ENCODE measurements around the gene CMSS1.

CMSS1 gene

DNA sequence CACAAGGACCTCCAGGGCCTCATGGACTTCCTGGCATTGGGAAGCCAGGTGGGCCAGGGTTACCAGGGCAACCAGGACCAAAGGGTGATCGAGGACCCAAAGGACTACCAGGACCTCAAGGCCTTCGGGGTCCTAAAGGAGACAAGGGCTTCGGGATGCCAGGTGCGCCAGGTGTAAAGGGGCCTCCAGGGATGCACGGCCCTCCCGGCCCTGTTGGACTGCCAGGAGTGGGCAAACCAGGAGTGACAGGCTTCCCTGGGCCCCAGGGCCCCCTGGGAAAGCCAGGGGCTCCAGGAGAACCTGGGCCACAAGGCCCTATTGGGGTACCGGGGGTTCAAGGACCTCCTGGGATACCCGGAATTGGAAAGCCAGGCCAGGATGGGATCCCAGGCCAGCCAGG lies 23.2 kb upstream of the CMSS1 start:
- H4K20me1 ChIP-seq (ENCODE audit: insufficient read depth, low read length) = no peaks in the 10 kb centered on the region
- no peak overlapping the region for H3K27ac ChIP-seq (ENCODE audit: low read length)
- H3K4me3 ChIP-seq (ENCODE audit: low read length) = no peak overlapping the region
- H3K9me3 ChIP-seq (replicated peaks; ENCODE audit: insufficient read depth, low read length) = no peaks in the 10 kb centered on the region
- H3K4me2 ChIP-seq (ENCODE audit: low read depth, low read length) = no peak overlapping the region
- no peaks in the 10 kb centered on the region for H3K4me1 ChIP-seq (ENCODE audit: low read length)
- no peaks in the 10 kb centered on the region for H3K9me2 ChIP-seq (replicated peaks; ENCODE audit: insufficient read depth, low read length)
- no peaks in the 10 kb centered on the region for H3F3A ChIP-seq (ENCODE audit: insufficient read depth, low read length)
- H2AFZ ChIP-seq (ENCODE audit: low read length) = no peak overlapping the region
- no peak for DNase-seq
- H3K36me3 ChIP-seq (replicated peaks; ENCODE audit: insufficient read depth, low read length) = no peaks in the 10 kb centered on the region
- no peaks in the 10 kb centered on the region for H3K27me3 ChIP-seq (replicated peaks; ENCODE audit: insufficient read depth, low read length)
- TF ChIP-seq EZH2 (optimal IDR thresholded peaks at IDR 0.05; ENCODE audit: low read depth, low read length) (no peak), EZH2phosphoT487 (IDR thresholded peaks at IDR 0.05; ENCODE audit: low read length) (no peak)
- TF ChIP-seq, protein P1, sequence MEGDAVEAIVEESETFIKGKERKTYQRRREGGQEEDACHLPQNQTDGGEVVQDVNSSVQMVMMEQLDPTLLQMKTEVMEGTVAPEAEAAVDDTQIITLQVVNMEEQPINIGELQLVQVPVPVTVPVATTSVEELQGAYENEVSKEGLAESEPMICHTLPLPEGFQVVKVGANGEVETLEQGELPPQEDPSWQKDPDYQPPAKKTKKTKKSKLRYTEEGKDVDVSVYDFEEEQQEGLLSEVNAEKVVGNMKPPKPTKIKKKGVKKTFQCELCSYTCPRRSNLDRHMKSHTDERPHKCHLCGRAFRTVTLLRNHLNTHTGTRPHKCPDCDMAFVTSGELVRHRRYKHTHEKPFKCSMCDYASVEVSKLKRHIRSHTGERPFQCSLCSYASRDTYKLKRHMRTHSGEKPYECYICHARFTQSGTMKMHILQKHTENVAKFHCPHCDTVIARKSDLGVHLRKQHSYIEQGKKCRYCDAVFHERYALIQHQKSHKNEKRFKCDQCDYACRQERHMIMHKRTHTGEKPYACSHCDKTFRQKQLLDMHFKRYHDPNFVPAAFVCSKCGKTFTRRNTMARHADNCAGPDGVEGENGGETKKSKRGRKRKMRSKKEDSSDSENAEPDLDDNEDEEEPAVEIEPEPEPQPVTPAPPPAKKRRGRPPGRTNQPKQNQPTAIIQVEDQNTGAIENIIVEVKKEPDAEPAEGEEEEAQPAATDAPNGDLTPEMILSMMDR (IDR thresholded peaks at IDR 0.05; ENCODE audit: low read length) = no peak
- no peak overlapping the region for H3K9ac ChIP-seq (ENCODE audit: low read length)
- no peaks in the 10 kb centered on the region for H3K79me2 ChIP-seq (ENCODE audit: low read length)

DNA sequence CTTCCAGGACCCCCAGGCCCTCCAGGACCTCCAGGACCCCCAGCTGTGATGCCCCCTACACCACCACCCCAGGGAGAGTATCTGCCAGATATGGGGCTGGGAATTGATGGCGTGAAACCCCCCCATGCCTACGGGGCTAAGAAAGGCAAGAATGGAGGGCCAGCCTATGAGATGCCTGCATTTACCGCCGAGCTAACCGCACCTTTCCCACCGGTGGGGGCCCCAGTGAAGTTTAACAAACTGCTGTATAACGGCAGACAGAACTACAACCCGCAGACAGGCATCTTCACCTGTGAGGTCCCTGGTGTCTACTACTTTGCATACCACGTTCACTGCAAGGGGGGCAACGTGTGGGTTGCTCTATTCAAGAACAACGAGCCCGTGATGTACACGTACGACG lies 22.1 kb upstream of the CMSS1 start:
- no peak overlapping the region for H3K4me2 ChIP-seq (ENCODE audit: low read depth, low read length)
- H3K4me1 ChIP-seq (ENCODE audit: low read length) = no peaks in the 10 kb centered on the region
- H3K27me3 ChIP-seq (replicated peaks; ENCODE audit: insufficient read depth, low read length) = no peaks in the 10 kb centered on the region
- no peaks in the 10 kb centered on the region for H4K20me1 ChIP-seq (ENCODE audit: insufficient read depth, low read length)
- no peak overlapping the region for H3K9ac ChIP-seq (ENCODE audit: low read length)
- no peak for DNase-seq
- no peaks in the 10 kb centered on the region for H3F3A ChIP-seq (ENCODE audit: insufficient read depth, low read length)
- H3K36me3 ChIP-seq (replicated peaks; ENCODE audit: insufficient read depth, low read length) = no peaks in the 10 kb centered on the region
- no peak overlapping the region for H3K27ac ChIP-seq (ENCODE audit: low read length)
- H3K9me3 ChIP-seq (replicated peaks; ENCODE audit: insufficient read depth, low read length) = no peaks in the 10 kb centered on the region
- H3K9me2 ChIP-seq (replicated peaks; ENCODE audit: insufficient read depth, low read length) = no peaks in the 10 kb centered on the region
- no peak overlapping the region for H3K4me3 ChIP-seq (ENCODE audit: low read length)
- no peak overlapping the region for H2AFZ ChIP-seq (ENCODE audit: low read length)
- TF ChIP-seq, protein P1 (IDR thresholded peaks at IDR 0.05; ENCODE audit: low read length) = no peak
- TF ChIP-seq EZH2phosphoT487 (IDR thresholded peaks at IDR 0.05; ENCODE audit: low read length) (no peak), EZH2 (optimal IDR thresholded peaks at IDR 0.05; ENCODE audit: low read depth, low read length) (no peak)
- H3K79me2 ChIP-seq (ENCODE audit: low read length) = no peaks in the 10 kb centered on the region

DNA sequence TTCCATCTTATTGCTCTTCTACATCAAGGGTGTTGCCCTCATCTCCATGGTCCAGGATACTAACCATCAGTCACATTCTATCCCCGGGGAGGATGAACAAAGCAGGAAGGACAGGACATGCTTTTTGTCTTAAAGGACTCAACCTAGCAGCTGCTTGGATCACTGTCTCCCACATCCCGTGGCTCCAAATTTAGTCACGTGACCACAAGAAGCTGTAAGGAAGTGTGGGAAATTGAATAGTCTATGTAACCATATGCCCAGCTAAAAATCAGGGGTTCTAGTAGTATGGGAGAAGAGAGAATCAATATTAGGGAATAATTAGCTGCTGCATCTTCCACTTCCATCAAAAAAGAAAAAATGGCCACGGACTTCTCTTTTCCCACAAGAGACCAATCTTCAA lies 18.2 kb upstream of the CMSS1 start:
- Histone ChIP-seq H3K9ac (ENCODE audit: low read length) (no peak overlapping the region), H3K9me2 (replicated peaks; ENCODE audit: insufficient read depth, low read length) (no peaks in the 10 kb centered on the region), H2AFZ (ENCODE audit: low read length) (no peak overlapping the region), H3K79me2 (ENCODE audit: low read length) (no peaks in the 10 kb centered on the region), H3K36me3 (replicated peaks; ENCODE audit: insufficient read depth, low read length) (no peaks in the 10 kb centered on the region), H3K4me2 (ENCODE audit: low read depth, low read length) (no peak overlapping the region), H3K9me3 (replicated peaks; ENCODE audit: insufficient read depth, low read length) (no peaks in the 10 kb centered on the region), H3K27ac (ENCODE audit: low read length) (no peak overlapping the region), H3K4me3 (ENCODE audit: low read length) (no peak overlapping the region), H3K4me1 (ENCODE audit: low read length) (no peaks in the 10 kb centered on the region), H3F3A (ENCODE audit: insufficient read depth, low read length) (no peaks in the 10 kb centered on the region), H3K27me3 (replicated peaks; ENCODE audit: insufficient read depth, low read length) (no peaks in the 10 kb centered on the region), H4K20me1 (ENCODE audit: insufficient read depth, low read length) (no peaks in the 10 kb centered on the region)
- DNase-seq = no peak
- TF ChIP-seq, protein P1 (IDR thresholded peaks at IDR 0.05; ENCODE audit: low read length) = no peak
- TF ChIP-seq EZH2 (optimal IDR thresholded peaks at IDR 0.05; ENCODE audit: low read depth, low read length) = no peak
- TF ChIP-seq EZH2phosphoT487 (IDR thresholded peaks at IDR 0.05; ENCODE audit: low read length) = no peak

Data from MM.1S (cell line).